HFFc6 (cell line): ENCODE results near the gene LILRA2. TPM values are rescaled to one million over a fixed set of nuclear protein-coding genes. Genes with fewer than 3 reads are reported as not detected.

Source experiments
- DNase-seq: peaks from one replicate; pipeline ENCODE4 v3.0.0-alpha.2; 2018
- H3K27ac Mint-ChIP-seq: 2 replicates; pipeline ENCODE4 v1.8.0; 2020; ENCODE audit warnings: mild to moderate bottlenecking, mixed read lengths
- H3K27me3 Mint-ChIP-seq: 2 replicates; pipeline ENCODE4 v1.8.0; 2021; ENCODE audit warnings: mild to moderate bottlenecking, moderate library complexity, mixed read lengths; ENCODE audit not compliant: insufficient read depth
- H3K36me3 Mint-ChIP-seq: 2 replicates; pipeline ENCODE4 v1.8.0; 2021; ENCODE audit warnings: low read depth, mixed read lengths
- H3K4me1 Mint-ChIP-seq: 2 replicates; pipeline ENCODE4 v1.8.0; 2020; ENCODE audit warnings: low read depth, mixed read lengths
- H3K4me3 Mint-ChIP-seq: 2 replicates; pipeline ENCODE4 v1.8.0; 2020; ENCODE audit warnings: mild to moderate bottlenecking, moderate library complexity, mixed read lengths
- H3K9me3 Mint-ChIP-seq: 2 replicates; pipeline ENCODE4 v1.8.0; 2020; ENCODE audit warnings: mild to moderate bottlenecking, mixed read lengths
- total RNA-seq, 6 experiments: library from RNA; stranded (reverse); fragmentation: NEBNext Ultra II Directional; extraction: Animal tissue kit (Norgen Biotek cat#: 25700); gene quantifications; 2 replicates in 1 of 6; 3 replicates in 5 of 6; pipeline ENCODE4 v1.2.3, GENCODE V29; 2021
- TF ChIP-seq, protein P1 (sequence below): fragments of 200-600 bp; sonication (generic); IDR thresholded peaks from 2 replicates; pipeline ENCODE4 v1.5.0; 2021; ENCODE audit warnings: antibody characterized with exemption, mild to moderate bottlenecking

Gene LILRA2
- total RNA-seq, 6 experiments from 2014 or later = not detected

DNA sequence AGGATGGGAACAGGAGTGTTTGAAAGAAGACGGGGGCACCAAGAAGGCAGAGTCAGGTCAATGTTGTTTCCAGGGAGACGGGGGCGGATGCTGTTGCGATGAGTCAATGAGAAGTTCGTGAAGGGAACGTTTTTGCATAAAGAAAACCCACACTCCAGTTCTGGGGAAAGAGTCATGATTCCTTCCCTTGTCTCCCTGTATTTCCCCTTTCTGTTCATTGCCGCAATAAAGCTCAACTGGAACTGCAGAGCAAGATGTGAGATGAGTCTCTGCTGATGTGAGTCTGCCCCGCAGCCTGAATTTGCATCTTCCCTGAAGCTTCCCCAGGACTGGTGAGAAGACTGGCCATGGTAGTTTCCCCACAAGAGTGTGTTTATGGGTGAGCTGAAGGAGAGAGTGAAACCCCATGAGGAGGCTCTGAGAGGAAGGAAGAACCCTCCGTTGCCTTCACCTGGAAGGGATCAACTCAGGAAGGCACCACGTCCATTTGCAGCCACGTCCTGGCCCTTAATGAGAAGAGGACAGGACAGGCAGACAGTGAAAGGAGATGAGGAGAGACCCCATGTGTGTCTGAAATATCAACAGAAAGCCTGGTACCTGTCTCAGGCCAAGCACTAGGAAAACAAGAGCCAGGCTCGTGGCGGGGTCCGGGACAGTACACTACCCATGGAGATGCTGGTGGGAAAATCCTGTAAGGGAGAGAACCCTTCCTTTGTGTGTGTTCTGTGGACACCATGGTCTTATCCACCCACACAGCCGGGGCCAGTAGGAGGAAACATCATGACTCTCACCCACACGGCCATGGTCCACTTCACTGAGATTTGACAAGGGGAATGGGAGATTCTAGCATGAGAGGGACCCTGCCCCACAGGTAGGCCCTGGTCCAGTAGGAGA is 33.5 kb downstream of the LILRA2 start:
- Mint-ChIP-seq H3K4me1 (no peaks in the 10 kb centered on the region), H3K4me3 (no peak overlapping the region), H3K27ac (no peak overlapping the region), H3K9me3 (peaks cover 71% of the 10 kb centered on the region), H3K27me3 (peaks cover 2% of the 10 kb centered on the region), H3K36me3 (peaks cover 16% of the 10 kb centered on the region)
- DNase-seq = no peak
- TF ChIP-seq, protein P1, sequence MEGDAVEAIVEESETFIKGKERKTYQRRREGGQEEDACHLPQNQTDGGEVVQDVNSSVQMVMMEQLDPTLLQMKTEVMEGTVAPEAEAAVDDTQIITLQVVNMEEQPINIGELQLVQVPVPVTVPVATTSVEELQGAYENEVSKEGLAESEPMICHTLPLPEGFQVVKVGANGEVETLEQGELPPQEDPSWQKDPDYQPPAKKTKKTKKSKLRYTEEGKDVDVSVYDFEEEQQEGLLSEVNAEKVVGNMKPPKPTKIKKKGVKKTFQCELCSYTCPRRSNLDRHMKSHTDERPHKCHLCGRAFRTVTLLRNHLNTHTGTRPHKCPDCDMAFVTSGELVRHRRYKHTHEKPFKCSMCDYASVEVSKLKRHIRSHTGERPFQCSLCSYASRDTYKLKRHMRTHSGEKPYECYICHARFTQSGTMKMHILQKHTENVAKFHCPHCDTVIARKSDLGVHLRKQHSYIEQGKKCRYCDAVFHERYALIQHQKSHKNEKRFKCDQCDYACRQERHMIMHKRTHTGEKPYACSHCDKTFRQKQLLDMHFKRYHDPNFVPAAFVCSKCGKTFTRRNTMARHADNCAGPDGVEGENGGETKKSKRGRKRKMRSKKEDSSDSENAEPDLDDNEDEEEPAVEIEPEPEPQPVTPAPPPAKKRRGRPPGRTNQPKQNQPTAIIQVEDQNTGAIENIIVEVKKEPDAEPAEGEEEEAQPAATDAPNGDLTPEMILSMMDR = no peak

DNA sequence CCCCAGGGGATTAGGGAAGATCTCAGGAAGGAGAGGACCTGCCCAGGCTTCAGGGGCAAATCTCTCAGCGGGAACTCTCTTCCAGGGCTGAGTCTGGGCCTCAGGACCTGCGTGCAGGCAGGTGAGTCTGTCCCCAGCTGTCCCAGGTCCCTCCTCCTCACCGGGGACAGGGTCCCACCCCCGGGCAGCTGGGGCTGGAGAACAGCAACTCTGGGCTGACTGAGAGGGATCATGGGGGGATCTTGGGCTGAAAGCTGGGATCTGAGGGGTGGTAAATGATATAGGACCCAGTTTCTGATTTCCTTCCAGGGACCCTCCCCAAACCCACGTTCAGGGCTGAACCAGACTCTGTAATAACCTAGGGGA is 34.2 kb downstream of the LILRA2 start:
- no peak overlapping the region for H3K27ac Mint-ChIP-seq
- peaks cover 2% of the 10 kb centered on the region for H3K27me3 Mint-ChIP-seq
- peaks cover 75% of the 10 kb centered on the region for H3K9me3 Mint-ChIP-seq
- peaks cover 16% of the 10 kb centered on the region for H3K36me3 Mint-ChIP-seq
- TF ChIP-seq, protein P1 = no peak
- no peaks in the 10 kb centered on the region for H3K4me1 Mint-ChIP-seq
- no peak overlapping the region for H3K4me3 Mint-ChIP-seq
- DNase-seq = no peak

DNA sequence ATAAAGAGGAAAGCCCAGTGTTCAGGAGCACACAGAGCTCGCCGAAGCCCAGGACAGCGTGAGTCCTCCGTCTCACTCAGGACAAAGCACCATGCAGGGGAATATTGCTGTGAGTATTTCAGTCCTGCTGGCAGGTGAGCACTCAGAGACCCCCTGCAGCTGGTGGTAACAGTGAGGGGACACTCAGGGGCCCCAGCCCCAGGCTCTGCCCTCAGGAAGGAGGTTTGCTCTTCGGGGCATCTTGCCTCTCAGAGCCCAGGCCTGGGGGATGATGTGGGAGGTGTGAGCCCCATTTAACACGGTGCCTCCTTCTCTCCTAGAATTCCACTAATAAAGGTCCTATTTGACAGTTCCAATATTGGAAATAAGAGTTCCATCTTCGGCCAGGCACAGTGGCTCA is 34.6 kb downstream of the LILRA2 start:
- H3K4me1 Mint-ChIP-seq = no peaks in the 10 kb centered on the region
- DNase-seq = no peak
- H3K4me3 Mint-ChIP-seq = no peak overlapping the region
- TF ChIP-seq, protein P1 = no peak
- peaks cover 16% of the 10 kb centered on the region for H3K36me3 Mint-ChIP-seq
- H3K27me3 Mint-ChIP-seq = peaks cover 2% of the 10 kb centered on the region
- peaks cover 77% of the 10 kb centered on the region for H3K9me3 Mint-ChIP-seq
- no peak overlapping the region for H3K27ac Mint-ChIP-seq

DNA sequence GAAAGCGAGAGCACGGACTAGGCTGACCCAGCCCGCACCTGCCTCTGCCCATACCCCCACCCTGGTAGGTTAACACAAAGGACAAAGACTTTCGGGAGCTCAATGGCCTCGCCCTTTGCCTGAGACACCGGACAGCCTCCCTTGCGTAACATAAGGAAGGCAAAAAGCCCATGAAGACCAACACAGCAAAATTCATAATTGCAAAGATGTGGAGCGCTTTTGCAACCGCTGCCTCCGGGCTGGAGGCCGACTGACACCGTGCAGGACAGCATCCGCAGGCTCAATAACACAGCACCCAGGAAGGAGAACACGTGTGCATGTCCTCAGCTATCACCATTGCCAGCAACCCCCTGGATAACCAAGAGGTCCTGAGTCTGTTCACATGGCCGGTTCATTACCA is 35.2 kb downstream of the LILRA2 start:
- Mint-ChIP-seq H3K9me3 (peaks cover 81% of the 10 kb centered on the region), H3K4me1 (no peaks in the 10 kb centered on the region), H3K36me3 (peaks cover 16% of the 10 kb centered on the region), H3K27me3 (peaks cover 2% of the 10 kb centered on the region), H3K4me3 (no peak overlapping the region), H3K27ac (no peak overlapping the region)
- TF ChIP-seq, protein P1 = no peak
- no peak for DNase-seq

DNA sequence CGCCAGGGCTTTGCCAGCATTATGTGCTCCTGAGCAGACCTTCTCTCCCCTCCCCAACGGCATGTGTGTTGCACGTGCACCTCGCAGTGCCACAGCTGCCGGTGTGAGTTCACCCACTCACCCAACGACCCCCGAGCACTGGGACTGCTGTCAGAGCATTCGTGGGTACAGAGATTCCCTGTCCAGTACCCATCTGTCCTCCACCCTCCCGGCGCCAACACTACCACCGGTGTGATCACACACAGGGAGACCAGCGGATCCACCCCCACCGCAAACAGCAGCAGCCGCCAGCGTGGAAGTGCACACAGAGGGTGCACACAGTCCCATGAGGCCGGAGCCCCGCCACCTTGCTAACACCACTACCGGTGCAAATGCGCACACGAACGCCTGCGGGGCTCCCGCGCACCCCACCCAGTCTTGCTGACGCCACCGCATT is 35.8 kb downstream of the LILRA2 start:
- H3K4me3 Mint-ChIP-seq = no peak overlapping the region
- no peak overlapping the region for H3K27ac Mint-ChIP-seq
- no peak for DNase-seq

More for the DNA sequence above, 35.8 kb downstream of the LILRA2 start:
- peaks cover 2% of the 10 kb centered on the region for H3K27me3 Mint-ChIP-seq
- peaks cover 16% of the 10 kb centered on the region for H3K36me3 Mint-ChIP-seq
- no peaks in the 10 kb centered on the region for H3K4me1 Mint-ChIP-seq
- peaks cover 83% of the 10 kb centered on the region for H3K9me3 Mint-ChIP-seq
- TF ChIP-seq, protein P1 = no peak
